ENCODE measurements around the gene NOL4L.
A peak's percentile ranks its signal among the peaks of the same experiment; 100 is the strongest.
"Not testable (repeated sequence)": the region's sequence is repeated elsewhere in the genome, so short reads cannot be mapped to it uniquely, and the experiment has no call there.

The NOL4L gene

DNA sequence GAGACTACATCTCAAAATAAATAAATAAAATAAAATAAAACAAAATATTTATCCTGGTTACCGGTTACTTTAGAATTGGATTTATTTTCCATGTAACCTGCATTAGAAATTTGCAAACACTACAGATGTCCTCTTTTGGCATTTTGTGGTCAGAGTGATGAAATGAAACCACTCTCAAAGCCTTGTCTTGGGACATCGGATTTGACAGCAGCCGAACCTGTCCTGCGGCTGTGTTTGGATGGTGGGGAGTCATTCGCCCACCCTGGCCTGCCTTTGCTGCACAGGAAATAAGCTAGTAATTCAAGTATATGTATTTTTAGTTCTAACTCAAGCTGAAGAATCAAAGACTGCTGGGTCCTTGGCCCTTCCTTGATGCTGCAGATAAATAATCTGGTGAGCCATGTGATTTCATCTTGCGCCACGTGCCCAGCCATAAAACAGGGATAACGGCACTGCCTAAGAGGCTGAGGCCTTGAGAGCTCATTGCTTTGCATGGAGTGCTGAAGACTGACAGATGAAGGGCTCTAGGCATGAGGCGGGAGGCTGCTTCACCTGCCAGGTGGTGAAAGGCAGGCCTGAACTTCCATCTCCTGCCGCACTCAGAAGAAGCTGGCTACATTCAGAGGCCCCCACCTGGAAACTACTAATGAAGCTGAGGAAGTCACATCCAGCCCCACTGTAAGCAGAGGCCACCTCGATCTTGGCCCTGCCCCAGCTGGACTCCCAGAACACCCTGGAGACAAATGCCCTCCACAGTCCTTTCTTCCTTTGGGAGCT, 76.9 kb downstream of the NOL4L start:
- no peak for DNase-seq (ENCODE audit: low read depth)

DNA sequence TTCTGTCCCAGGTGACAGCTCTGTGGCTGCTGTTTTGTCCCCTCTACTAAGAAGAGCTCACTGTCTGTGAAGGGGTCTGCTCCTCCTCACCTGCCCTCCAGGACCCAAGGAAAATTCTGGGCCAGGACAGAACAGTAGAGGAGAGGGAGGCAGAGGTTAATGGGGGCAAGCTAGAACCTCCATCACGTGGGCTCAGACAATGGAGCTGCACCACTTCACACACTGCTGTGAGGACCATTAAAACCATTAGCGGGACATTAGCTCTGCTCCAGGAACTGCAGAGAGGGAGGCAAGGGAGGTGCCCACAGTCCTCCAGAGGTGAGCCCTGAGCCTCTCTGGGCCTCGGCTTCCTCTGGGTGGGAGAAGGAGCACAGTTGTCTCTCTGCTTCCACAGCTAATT, 78.4 kb downstream of the NOL4L start:
- DNase-seq (ENCODE audit: low read depth): no peak

GRCh38 chr20:32505723-32506473, 79.2 kb downstream of the NOL4L start:
- no peak for DNase-seq (ENCODE audit: low read depth)

- DNase-seq (ENCODE audit: low read depth): no peak
These were observed 83.4 kb downstream of the NOL4L start for GRCh38 chr20:32501709-32502108.

DNA sequence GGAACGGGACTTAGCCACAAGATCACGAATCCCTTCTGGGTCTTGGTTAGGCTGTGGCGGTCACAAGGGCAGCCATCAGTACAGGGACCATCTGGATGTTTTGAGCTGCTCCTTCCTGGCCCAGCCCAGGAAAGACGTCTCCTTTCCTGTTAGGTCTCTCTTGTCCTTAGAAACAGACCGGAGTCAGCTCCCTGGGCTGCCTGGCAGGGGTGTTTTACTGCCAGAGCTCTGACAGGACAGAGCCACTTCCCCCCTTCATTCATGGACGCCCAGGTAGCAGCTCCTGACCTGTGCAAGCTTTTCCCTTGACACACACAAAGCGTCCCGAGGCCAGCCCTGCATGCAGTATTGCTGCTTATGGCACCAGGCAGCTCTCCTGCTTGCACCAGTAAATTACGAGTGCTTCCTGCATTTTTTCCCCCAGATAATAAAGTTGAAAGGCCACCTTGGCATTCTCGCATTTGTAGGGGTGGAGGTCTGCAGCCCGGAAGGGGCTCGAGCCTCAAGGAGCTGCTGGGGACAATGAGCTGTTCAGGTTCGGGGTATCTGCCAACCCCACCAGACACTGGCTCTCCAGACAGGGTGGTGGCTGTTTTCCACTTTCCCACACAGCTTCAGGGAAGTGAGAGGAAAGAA, 87.4 kb downstream of the NOL4L start:
- DNase-seq (ENCODE audit: low read depth): no peak

DNA sequence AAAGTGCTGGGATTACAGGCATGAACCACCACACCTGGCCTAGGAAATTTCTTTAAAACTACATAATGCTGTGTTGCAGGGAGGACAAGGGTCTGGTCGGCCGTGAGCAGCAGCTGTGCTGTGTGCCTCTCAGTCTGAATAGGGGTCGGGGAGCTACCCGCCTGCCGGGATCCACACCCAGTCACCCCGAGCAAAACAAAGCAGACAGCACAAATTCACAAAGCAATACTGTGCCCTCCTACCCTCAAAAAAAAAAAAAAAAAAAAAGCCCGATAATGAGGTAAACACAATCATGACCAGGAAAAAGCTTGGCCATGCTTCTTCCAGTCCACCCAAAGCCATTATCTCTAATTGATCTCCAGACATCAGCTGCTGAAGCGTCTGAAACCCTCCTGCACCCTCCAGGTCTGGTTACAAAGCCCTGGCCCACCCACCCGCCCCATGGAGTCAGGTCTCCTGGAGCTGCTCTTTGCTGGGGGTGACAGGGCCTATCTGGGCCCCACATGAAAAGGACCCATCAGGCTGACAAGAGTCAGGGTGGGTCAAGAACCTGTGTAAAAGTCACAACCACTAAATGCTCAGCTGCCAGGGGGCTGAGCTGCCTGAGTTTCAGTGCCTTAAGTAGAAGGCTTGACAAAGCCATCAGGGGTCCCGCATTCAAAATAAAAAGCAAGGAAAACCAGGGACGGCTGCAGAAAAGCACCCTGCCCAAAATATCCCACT, 88.2 kb downstream of the NOL4L start:
- DNase-seq (ENCODE audit: low read depth): no peak

DNA sequence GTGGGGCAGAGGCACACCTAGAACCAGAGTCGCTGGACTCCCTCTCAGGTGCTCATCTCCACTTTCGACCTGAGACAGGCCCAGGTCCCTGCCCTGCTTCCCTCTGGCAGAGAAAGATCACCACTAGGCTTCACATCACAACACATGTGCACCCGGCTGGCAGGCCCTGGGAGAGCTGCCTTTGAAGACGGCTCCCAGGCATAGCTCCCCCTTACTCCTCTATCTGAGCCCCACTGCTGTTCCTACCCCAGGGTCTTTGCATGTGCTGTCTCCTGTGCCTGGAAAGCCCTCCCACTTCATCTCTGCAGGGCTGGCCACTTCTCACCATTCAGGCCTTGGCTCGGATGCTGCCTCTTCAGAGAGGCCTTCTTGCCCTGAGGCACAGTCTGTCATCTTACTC, 89.2 kb downstream of the NOL4L start:
- no peak for DNase-seq (ENCODE audit: low read depth)

DNA sequence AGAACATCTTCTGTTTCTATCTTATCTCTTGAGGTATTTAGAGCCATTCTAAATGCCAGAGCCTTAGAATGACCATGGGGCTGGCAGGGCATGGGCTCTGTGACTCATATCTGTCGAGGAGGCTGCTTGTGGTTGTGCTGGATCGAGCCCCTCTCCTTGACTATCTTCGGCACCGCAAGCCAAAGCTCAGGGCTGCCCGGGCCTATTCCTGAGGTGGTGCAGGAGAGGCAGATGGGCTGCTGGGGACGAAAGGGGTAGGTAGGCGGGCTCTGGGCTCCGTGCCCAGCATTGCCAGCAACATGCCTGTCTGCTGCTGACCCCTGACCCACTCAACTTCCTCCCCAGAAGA, 89.9 kb downstream of the NOL4L start:
- DNase-seq (ENCODE audit: low read depth): no peak

GRCh38 chr20:32494483-32495216, 90.5 kb downstream of the NOL4L start:
- DNase-seq (ENCODE audit: low read depth): no peak

DNA sequence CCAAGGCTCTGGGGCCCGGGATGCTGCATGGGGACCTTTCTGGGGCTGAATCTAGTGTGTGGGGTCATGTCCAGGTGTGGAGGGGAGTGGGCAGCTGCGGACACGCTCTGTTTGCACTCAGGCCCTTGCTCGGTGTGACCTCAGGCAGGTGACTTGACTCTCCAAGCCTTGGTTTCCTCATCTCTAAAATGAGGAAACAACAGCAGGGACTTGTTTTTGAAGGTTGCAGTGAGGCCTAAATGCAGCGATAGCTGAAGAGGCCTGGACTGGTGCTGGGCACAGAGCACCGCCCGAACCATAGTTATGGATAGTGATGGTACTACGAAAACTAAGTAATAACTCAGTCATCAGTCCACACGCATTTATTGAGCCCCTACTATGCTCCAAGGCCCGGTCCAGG, 91.8 kb downstream of the NOL4L start:
- DNase-seq (ENCODE audit: low read depth): no peak

- not testable (repeated sequence) for DNase-seq (ENCODE audit: low read depth)
These were observed 93.4 kb downstream of the NOL4L start for GRCh38 chr20:32491764-32492151.

DNA sequence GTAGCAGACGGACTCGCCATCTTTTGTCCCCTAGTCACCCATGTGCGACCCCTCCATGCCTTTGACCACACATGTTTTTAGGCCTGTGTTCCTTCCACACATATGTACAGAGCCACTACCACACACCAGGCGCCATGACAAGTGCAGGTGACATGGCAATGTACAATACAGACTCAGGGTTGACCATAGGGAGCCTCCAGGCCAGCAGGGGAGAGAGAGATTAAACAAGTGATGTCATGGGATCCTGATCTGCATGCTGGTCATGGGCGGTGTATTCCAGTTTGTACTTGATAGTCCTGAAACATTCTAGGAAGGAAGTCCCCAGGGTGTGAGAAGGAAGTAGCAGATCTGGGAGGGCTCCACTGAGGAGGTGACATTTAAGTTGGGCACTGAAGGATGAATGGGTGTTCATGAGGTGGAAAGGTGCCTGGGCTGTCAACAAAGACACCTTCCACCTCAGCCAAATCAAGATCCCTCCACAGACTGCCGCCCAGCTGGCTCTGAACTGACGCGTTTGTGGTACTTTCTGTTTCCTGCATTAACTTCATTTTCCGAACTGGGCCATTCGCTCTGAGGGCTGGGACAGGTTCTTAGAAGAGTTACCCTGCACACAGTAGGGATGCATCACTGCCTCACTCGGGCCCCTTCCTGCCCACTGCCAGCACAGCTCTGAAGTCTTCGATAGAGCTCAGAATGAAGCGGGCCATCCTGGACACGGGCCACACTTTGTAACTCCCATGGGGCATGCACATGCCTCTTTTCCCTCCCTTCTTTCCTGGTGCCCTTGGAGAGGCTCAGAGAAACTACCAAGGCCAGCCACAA, 94.0 kb downstream of the NOL4L start:
- DNase-seq (ENCODE audit: low read depth): no peak

DNA sequence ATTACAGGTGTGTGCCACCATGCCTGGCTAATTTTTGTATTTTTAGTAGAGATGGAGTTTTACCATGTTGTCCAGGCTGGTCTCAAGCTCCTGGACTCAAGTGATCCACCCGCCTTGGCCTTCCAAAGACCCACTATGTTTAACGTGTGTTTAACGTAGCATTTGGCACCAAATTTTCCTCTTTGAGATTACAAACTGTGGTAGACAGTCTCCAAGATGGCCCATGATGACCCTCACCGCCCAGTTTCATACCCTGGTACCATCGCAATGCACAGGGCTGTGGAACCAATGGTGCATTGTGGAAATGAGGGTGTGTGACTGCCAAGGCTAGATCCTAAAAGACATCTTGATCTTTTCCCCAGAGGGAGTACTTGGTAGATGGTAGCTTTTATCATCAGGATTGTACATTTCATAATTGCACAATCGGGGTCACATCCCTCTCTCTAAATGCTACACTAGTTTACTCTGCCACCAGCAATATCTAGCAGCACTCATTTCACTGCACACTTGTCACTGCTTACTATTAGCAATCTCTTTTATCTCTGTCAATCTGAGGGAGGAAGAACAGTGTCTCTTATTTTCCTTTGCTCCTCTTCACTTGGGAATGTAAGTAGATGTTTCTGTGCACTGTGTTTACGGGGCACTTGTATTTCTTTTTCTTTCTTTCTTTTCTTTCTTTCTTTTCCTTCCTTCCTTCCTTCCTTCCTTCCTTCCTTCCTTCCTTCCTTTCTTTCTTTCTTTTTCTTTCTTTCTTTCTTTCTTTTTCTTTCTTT, 96.9 kb downstream of the NOL4L start:
- DNase-seq (ENCODE audit: low read depth): no peak

DNA sequence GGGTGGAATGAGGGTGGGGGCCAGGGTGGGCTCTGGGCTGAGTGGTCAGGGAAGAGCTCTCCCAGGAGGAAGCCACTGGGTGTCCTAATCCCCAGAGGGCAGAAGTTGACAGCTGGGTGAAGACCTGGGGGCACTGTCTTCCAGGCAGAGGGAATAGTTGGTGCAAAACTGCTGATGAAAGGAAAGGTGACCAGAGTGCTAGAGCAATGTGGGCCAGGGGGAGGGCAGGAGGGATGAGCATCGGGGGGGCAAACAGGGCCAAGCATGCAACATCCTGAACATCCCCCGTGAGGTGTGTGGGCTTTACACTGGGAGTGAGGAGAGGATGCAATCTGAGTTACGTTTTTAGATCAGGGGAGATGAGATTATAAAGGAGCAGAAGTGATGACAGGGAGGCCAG, 97.8 kb downstream of the NOL4L start:
- no peak for DNase-seq (ENCODE audit: low read depth)

DNA sequence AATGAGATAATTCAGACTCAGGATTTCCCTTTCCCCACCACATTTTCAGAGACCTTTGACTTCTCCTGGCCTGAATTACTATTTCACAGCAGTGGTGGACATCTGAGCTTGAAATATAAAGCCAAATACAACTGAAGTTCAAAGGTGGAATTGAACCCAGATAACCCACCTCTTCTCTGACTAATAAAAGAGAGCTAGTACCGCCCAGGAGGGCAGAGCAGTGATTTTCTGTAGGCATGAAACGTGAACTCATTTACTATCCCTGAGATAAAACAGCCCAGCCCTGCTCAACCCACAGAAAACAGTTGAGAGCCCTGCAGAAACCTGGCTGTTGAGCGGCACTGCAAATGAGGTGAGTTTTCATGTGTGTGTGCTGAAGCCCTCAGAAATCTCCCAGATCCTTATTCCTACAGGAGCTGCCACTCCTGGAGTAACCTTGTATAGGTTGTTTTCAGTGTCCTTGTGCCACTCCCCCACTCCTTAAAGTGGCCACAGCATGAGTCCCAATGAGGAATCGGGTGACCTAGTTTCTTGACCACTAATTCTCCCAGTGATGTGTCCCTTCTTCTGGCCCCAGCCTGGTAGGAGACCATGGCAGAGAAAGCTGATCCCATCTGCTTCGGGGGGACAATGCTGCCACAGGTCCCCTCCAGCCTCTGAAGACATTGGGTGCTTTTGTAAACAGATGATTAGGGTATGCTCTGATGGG, 99.2 kb downstream of the NOL4L start:
- no peak for DNase-seq (ENCODE audit: low read depth)

GRCh38 chr20:32484958-32485769, 100.0 kb downstream of the NOL4L start:
- peak; percentile 76 for DNase-seq (ENCODE audit: low read depth)

GRCh38 chr20:32484225-32484957, 100.7 kb downstream of the NOL4L start:
- DNase-seq (ENCODE audit: low read depth): no peak

Measured in fibroblast of the conjunctiva (primary cell).